Frontal cortex (tissue), 4 donors: Measurements from ENCODE around the gene SNU13. TPM values are rescaled to one million over a fixed set of nuclear protein-coding genes. Genes with fewer than 3 reads are reported as not detected.
A peak's percentile ranks its signal among the peaks of the same experiment; 100 is the strongest.
"Not testable (repeated sequence)": the region's sequence is repeated elsewhere in the genome, so short reads cannot be mapped to it uniquely, and the experiment has no call there.

Experiments used
- DNase-seq, 2 donors: peaks; one replicate each; pipeline ENCODE4 v3.0.0; 2012; ENCODE audit warnings: low spot score in 2 of 2
- FAIRE-seq: peaks from 2 replicates; lab custom pipeline; 2012; peaks lifted over from hg19 to GRCh38; lab: Jason Lieb, UNC
- total RNA-seq: library from RNA; depleted of rRNA; stranded (reverse); fragments of >200 nt; gene quantifications from one replicate; pipeline ENCODE4 v1.2.3, GENCODE V29; 2014
- donor health status: control.
- donor health status: control.
- donor health status: control.

SNU13 gene
- total RNA-seq, 1 donor from 2014 or later = 74.6 TPM

GRCh38 chr22:41683052-41683451 is 5.6 kb downstream of the SNU13 start:
- FAIRE-seq = no peak
- DNase-seq = no peak

- FAIRE-seq (no peak), DNase-seq (peak; percentile 74 to 81)
These were observed 6.4 kb downstream of the SNU13 start for GRCh38 chr22:41682033-41682807.

- FAIRE-seq (no peak), DNase-seq (no peak)
These were observed 7.1 kb downstream of the SNU13 start for GRCh38 chr22:41681616-41682015.

- FAIRE-seq (no peak), DNase-seq (no peak)
These were observed 12.5 kb downstream of the SNU13 start for GRCh38 chr22:41676134-41676533.

GRCh38 chr22:41674846-41675340 is 13.8 kb downstream of the SNU13 start:
- FAIRE-seq (no peak), DNase-seq (no peak)

GRCh38 chr22:41672780-41673509 is 15.7 kb downstream of the SNU13 start:
- FAIRE-seq (no peak), DNase-seq (no peak)

- not testable (repeated sequence) for FAIRE-seq, DNase-seq
These were observed 16.6 kb downstream of the SNU13 start for GRCh38 chr22:41672096-41672495.

GRCh38 chr22:41668971-41669911 is 19.4 kb downstream of the SNU13 start:
- DNase-seq (no peak), FAIRE-seq (no peak)

- FAIRE-seq (no peak), DNase-seq (no peak)
These were observed 23.7 kb downstream of the SNU13 start for GRCh38 chr22:41664951-41665350.

- FAIRE-seq (no peak), DNase-seq (no peak)
These were observed 24.2 kb downstream of the SNU13 start for GRCh38 chr22:41664490-41664889.

GRCh38 chr22:41663594-41663993 is 25.1 kb downstream of the SNU13 start:
- not testable (repeated sequence) for FAIRE-seq, DNase-seq

- DNase-seq = no peak
- FAIRE-seq = no peak
These were observed 27.0 kb downstream of the SNU13 start for GRCh38 chr22:41661713-41662112.

GRCh38 chr22:41661088-41661487 is 27.6 kb downstream of the SNU13 start:
- DNase-seq (no peak), FAIRE-seq (no peak)

- no peak for FAIRE-seq
These were observed 28.3 kb downstream of the SNU13 start for GRCh38 chr22:41660416-41660815.

GRCh38 chr22:41659941-41660340 is 28.7 kb downstream of the SNU13 start:
- no peak for FAIRE-seq

More at GRCh38 chr22:41660416-41660815, 28.3 kb downstream of the SNU13 start:
- DNase-seq = no peak

GRCh38 chr22:41658869-41659268 is 29.8 kb downstream of the SNU13 start:
- DNase-seq (no peak), FAIRE-seq (no peak)

More at GRCh38 chr22:41659941-41660340, 28.7 kb downstream of the SNU13 start:
- DNase-seq = no peak

- no peak for DNase-seq
- no peak for FAIRE-seq
These were observed 31.0 kb downstream of the SNU13 start for GRCh38 chr22:41657709-41658108.

- FAIRE-seq (no peak), DNase-seq (no peak)
These were observed 32.1 kb downstream of the SNU13 start for GRCh38 chr22:41656556-41656955.

GRCh38 chr22:41654322-41654721 is 34.3 kb downstream of the SNU13 start:
- no peak for FAIRE-seq
- DNase-seq = no peak

GRCh38 chr22:41650821-41651220 is 37.8 kb downstream of the SNU13 start:
- no peak for DNase-seq
- no peak for FAIRE-seq
